Kidney epithelial cell (primary cell): ENCODE results near the gene ADAP2. TPM values are rescaled to one million over a fixed set of nuclear protein-coding genes. Genes with fewer than 3 reads are reported as not detected.
"Not testable (repeated sequence)": the region's sequence is repeated elsewhere in the genome, so short reads cannot be mapped to it uniquely, and the experiment has no call there.

Experiments
- DNase-seq: peaks from one replicate; pipeline ENCODE4 v3.0.0-alpha.2; 2010; ENCODE audit warnings: low read depth
- H3K27me3 ChIP-seq: 2 replicates; pipeline ENCODE4 v1.6.0; 2011; ENCODE audit warnings: low read length; ENCODE audit not compliant: control insufficient read depth, insufficient read depth
- H3K36me3 ChIP-seq: 2 replicates; pipeline ENCODE4 v1.5.1; 2011; ENCODE audit warnings: low read length; ENCODE audit not compliant: control insufficient read depth, insufficient read depth
- H3K4me3 ChIP-seq: 2 replicates; pipeline ENCODE4 v1.5.1; 2011; ENCODE audit warnings: low read depth, mild to moderate bottlenecking, control low read depth, low read length
- CTCF ChIP-seq: IDR thresholded peaks from 2 replicates; pipeline ENCODE4 v1.5.1; 2011; ENCODE audit warnings: mild to moderate bottlenecking, moderate library complexity, low read length, control low read depth, inconsistent platforms; ENCODE audit not compliant: insufficient read depth, poor library complexity, severe bottlenecking
- total RNA-seq: library from RNA; depleted of rRNA; stranded (reverse); fragments of >200 nt; gene quantifications from 2 replicates; pipeline ENCODE4 v1.2.3, GENCODE V29; 2015

The ADAP2 gene
- total RNA-seq, 1 donor from 2014 or later: 10.0 TPM

GRCh38 chr17:30970831-30971567, 49.3 kb downstream of the ADAP2 start, which contains the start of gene RNF135:
RNF135 (plus strand) TSS chr17:30971039; CDS start chr17:30971074, 35 bp downstream.
- no peak for TF ChIP-seq CTCF
- H3K27me3 ChIP-seq: no peaks in the 10 kb centered on the region
- DNase-seq: peak; percentile 35
- H3K36me3 ChIP-seq: no peaks in the 10 kb centered on the region
- peak within 1 kb of the TSS; percentile 65 for H3K4me3 ChIP-seq

- no peak for DNase-seq
- Histone ChIP-seq H3K36me3 (no peaks in the 10 kb centered on the region), H3K27me3 (no peaks in the 10 kb centered on the region), H3K4me3 (no peak overlapping the region)
- TF ChIP-seq CTCF: no peak
Observed at GRCh38 chr17:30975042-30975820, 53.5 kb downstream of the ADAP2 start.

GRCh38 chr17:30979919-30980318, 58.2 kb downstream of the ADAP2 start:
- not testable (repeated sequence) for H3K27me3 ChIP-seq, H3K36me3 ChIP-seq, H3K4me3 ChIP-seq, DNase-seq

DNA sequence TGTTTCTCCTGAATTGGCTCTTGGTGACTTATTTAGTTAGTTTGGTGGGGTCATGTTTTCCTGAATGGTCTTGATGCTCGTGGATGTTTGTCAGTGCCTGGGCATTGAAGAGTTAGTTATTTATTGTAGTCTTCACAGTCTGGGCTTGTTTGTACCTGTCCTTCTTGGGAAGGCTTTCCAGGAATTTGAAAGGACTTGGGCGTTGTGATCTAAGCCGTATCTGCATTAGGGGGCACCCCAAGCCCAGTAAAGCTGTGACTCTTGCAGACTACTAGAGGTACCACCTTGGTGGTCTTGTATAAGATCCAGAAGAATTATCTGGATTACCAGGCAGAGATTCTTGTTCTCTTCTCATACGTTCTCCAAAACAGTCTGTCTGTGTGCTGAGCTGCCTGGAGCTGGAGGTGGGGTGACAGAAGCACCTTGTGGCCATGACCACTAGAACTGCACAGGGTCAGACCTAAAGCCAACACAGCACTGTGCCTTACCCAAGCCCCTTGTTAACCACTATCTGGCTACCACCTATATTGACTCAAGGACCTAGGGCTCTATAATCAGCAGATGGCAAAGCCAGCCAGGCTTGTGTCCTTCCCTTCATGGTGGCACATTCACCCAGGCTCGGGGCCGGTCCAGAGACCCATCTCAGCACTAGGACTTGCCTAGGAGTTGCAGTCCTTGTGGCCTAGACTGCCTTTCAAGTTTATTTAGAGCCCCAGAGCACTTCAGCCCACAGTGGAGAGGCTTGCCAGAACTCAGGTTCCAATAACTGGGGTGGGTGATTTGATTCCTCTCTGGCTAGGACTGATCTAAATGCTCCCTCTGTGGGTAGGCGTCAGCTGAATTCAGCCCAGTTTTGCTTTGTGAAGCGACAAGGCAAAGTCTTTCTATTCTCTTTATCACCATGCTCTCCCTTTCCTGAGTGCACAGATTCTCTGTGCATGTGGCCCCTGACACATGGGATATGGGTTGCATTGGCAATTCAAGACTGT, 60.1 kb downstream of the ADAP2 start:
- DNase-seq: no peak
- Histone ChIP-seq H3K36me3 (no peaks in the 10 kb centered on the region), H3K4me3 (no peak overlapping the region), H3K27me3 (no peaks in the 10 kb centered on the region)
- TF ChIP-seq CTCF: no peak

- Histone ChIP-seq H3K36me3 (no peaks in the 10 kb centered on the region), H3K27me3 (no peaks in the 10 kb centered on the region), H3K4me3 (no peak overlapping the region)
- DNase-seq: no peak
- TF ChIP-seq CTCF: no peak
Observed at GRCh38 chr17:30982855-30983254, 61.1 kb downstream of the ADAP2 start.
